K562 (cell line): Measurements from ENCODE around the gene MYOM1.

Source experiments
- SMC3 ChIP-seq: conservative IDR thresholded peaks from 2 replicates; pipeline ENCODE4 v1.6.1; 2011; ENCODE audit warnings: low read depth, low read length, improper control_type of control experiment; ENCODE audit not compliant: insufficient read depth
- TF ChIP-seq, protein P1 (sequence below), 3 experiments: IDR thresholded peaks in 2 of 3; conservative IDR thresholded peaks in 1 of 3; 2 replicates each; pipeline ENCODE4 v1.5.1; 2011 to 2012; ENCODE audit warnings: low read length in 3 of 3, mild to moderate bottlenecking in 3 of 3, control low read depth in 2 of 3, improper control_type of control experiment in 1 of 3, inconsistent platforms in 1 of 3, low read depth in 1 of 3, mixed read lengths in 1 of 3, moderate library complexity in 1 of 3; ENCODE audit not compliant: insufficient read depth in 2 of 3
- TF ChIP-seq, protein P2 (sequence below): sonication (generic); formaldehyde crosslinking; IDR thresholded peaks from 2 replicates; pipeline ENCODE4 v1.9.0; 2022; ENCODE audit warnings: mild to moderate bottlenecking, missing genetic modification reagents

- TF ChIP-seq, protein P1, sequence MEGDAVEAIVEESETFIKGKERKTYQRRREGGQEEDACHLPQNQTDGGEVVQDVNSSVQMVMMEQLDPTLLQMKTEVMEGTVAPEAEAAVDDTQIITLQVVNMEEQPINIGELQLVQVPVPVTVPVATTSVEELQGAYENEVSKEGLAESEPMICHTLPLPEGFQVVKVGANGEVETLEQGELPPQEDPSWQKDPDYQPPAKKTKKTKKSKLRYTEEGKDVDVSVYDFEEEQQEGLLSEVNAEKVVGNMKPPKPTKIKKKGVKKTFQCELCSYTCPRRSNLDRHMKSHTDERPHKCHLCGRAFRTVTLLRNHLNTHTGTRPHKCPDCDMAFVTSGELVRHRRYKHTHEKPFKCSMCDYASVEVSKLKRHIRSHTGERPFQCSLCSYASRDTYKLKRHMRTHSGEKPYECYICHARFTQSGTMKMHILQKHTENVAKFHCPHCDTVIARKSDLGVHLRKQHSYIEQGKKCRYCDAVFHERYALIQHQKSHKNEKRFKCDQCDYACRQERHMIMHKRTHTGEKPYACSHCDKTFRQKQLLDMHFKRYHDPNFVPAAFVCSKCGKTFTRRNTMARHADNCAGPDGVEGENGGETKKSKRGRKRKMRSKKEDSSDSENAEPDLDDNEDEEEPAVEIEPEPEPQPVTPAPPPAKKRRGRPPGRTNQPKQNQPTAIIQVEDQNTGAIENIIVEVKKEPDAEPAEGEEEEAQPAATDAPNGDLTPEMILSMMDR (IDR thresholded peaks at IDR 0.05 in 2 of 3, conservative IDR thresholded peaks at IDR 0.05 in 1 of 3; ENCODE audit: insufficient read depth in 2 of 3, low read depth in 1 of 3, low read length in 3 of 3), result peak; percentile 70 to 87 (median 70); a peak in 5 of 6 replicates
- peak; percentile 56 for TF ChIP-seq SMC3
- TF ChIP-seq, protein P2, sequence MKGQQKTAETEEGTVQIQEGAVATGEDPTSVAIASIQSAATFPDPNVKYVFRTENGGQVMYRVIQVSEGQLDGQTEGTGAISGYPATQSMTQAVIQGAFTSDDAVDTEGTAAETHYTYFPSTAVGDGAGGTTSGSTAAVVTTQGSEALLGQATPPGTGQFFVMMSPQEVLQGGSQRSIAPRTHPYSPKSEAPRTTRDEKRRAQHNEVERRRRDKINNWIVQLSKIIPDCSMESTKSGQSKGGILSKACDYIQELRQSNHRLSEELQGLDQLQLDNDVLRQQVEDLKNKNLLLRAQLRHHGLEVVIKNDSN, result no peak
These were observed 68.1 kb downstream of the MYOM1 start for GRCh38 chr18:3151399-3152264.
